Activated T-cell treated with anti-CD3 and anti-CD28 coated beads, Interleukin-2, amount 50 U/mL, for 48 hours (primary cell): ENCODE measurements around the gene PNLIPRP3.

Experiments
- DNase-seq, 2 experiments: peaks; one replicate each; pipeline ENCODE4 v3.0.0-alpha.2; 2020

The PNLIPRP3 gene

DNA sequence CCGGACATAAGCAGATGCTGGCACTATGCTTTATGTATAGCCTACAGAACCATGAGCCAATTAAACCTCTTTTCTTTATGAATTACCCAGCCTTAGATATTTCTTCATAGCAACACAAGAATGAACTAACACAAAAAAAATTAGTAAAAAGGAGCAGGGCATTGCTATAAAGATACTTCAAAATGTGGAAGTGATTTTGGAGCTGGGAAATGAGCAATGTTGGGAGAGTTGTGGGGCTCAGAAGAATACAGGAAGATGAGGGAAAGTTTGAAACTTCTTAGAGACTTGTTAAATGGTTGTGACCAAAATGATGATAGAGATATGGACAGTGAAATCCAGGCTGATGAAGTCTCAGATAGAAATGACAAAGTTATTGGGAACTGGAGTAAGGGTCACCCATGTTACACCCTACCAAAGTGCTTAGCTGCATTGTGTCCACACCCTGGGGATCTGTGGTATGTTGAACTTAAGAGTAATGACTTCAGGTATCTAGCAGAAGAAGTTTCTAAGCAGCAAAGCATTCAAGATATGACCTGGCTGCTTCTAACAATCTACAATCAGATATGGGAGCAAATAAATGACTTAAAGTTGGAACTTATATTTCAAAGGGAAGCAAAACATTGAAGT is 24.2 kb downstream of the PNLIPRP3 start:
- no peak for DNase-seq

GRCh38 chr10:116452338-116452720 is 24.7 kb downstream of the PNLIPRP3 start:
- no peak for DNase-seq

GRCh38 chr10:116457488-116457887 is 29.8 kb downstream of the PNLIPRP3 start:
- no peak for DNase-seq

DNA sequence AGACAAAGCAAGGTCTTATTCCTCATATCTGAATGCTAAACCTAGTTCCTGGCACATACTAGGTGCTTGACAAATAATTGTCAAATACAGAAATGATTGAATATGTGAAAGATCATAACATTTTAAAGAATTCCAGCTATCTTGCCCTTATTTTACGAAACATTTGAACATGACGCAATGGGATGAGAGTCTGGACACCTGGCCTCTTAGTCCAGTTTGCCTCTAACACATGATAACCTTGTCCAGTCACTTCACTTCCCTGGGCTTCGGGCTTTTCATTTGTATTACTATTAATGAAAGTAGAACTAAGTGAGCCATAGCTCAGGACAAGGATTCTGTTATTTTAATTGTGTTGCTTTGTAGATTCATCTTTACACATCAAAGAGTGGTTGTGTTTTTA is 32.6 kb downstream of the PNLIPRP3 start:
- no peak for DNase-seq

DNA sequence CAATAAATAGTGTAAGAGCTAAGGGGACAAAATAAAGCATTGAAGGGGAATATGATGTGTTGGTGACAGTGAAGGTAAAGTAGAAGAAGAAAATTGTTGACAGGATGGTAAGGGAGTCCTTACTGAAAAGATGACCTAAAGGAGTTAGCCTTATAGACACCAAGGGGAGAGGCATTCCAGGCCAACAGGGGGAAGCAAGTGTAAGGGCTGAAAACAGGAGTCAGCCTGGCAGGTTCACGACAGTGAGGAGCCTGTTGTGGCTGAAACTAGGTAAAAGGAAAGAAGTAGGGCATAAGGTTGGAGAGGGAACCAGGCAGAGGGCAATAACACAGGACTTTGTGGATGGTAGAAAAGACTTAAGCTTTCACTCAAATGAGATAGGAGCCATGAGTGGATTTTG is 34.0 kb downstream of the PNLIPRP3 start:
- no peak for DNase-seq

DNA sequence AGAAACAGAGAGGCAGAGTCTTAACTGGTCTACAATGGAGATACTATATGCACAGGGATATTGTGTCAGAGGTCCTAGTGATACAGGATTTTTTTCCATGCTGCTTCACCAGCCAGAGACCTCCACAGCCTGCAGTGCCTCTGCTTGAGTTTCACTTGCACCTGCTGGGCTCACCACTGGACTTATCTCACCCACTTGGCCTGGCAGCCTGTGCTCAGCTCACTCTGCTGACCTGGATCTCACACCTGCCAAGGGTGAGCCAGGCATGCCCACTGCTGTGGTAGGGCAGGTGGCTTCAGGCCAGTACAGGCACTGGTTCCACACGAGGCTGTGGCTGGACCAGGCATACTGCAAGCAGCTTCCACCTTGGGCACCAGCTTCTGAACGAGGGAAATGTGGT is 36.6 kb downstream of the PNLIPRP3 start:
- DNase-seq: no peak

GRCh38 chr10:116465546-116465945 is 37.9 kb downstream of the PNLIPRP3 start:
- DNase-seq: no peak

DNA sequence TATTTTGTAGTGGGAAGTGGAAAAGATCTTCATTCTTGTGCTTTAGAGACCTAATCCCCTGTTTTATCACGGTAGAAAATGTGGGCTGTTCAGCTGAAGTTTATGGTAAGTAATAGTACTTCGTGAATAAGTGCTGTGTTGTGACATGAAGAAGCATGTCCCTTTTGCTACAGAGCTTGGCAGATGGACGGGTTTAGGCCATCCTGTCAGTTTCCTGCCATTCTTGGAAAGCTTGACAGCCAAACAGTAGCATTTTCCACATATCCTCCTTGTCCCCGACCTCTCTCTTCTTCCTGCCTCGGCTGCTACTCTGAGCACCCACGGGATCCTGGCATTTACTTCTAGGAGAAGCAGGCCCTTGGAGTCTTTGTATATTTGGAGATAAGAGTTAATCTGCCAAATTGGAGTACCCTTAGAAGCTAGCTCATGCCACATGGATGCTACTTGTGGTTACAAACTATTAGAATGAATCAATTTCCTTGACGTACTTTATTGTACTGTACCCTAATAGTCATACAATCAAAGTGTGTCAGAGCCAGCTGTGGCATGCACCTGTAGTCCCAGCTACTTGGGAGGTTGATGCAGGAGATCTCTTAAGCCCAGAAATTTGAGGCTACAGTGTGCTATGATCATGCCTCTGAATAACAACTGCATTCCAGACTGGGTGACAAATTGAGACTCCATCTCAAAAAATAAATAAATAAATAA is 39.2 kb downstream of the PNLIPRP3 start:
- no peak for DNase-seq

- no peak for DNase-seq
Measured at GRCh38 chr10:116469437-116469836, 41.8 kb downstream of the PNLIPRP3 start.

- DNase-seq: no peak
Measured at GRCh38 chr10:116470071-116470470, 42.4 kb downstream of the PNLIPRP3 start.

DNA sequence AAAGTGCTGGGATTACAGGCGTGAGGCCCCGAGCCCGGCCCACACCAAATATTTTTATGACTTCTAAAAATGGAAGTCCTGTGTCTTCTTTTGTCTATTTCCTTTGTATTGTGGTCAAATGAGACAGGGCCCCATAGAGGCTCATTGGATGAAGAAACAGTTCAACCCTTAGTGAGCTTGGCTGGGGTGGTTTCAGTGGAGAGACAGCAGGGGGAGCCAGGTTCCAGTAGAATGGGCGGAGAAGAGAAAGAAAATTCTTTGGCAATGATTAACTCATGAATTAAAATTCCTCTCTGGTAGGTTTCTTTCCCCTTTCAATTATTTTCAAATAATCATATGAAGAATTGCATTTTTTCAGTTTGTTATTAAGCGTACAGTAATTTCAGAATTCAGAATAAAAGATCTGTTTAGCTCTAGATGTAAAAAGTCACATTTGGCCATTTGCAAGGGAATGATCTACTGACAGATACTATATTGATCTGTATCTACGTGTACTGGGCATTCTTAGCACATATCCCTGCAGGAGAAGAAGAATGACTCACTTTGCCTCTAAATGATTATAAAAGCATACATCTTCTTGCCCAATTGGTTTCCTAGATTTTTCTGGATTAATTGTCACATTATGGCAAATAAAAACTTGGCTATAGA is 43.2 kb downstream of the PNLIPRP3 start:
- no peak for DNase-seq

DNA sequence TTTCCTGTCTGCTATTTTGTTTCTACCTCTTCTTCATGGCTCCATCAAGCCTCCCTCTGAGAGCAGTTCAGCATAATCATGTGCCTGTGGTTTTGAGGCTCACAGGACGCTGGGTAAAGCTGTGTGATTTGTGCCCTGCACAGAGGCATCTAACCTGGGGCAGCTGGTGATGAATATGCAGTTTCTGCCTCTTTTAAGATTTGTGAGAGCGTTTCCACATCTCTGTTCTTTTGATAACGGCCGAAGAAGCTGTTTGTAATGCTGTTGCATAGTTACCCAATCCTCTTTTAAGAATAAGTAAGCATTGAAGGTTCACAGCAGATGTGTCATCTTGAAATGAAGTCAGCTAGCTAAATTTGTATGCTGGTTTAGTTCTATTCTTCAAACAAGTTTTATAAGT is 45.2 kb downstream of the PNLIPRP3 start:
- DNase-seq: no peak

DNA sequence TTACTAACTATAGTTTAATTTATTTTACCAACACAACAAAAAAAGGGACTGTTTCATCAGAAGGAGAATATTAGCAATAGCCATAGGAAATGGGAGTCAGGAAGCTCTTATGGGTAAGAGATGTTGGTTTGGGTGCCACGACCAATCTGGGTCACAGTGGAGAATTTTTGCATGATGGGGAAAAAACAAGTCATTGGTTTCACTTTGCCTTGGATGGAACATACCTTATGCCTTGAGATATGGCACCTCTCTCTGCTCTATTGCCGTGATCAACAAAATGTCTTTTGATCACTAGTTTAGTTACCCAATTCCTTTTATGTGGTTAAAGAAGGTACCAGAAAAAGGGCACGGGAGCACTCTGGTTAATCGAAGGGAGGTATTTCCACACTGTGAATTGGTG is 48.2 kb downstream of the PNLIPRP3 start:
- DNase-seq: no peak

- DNase-seq: no peak
Measured at GRCh38 chr10:116476461-116476860, 48.8 kb downstream of the PNLIPRP3 start.

- no peak for DNase-seq
Measured at GRCh38 chr10:116477986-116478664, 50.5 kb downstream of the PNLIPRP3 start.

DNA sequence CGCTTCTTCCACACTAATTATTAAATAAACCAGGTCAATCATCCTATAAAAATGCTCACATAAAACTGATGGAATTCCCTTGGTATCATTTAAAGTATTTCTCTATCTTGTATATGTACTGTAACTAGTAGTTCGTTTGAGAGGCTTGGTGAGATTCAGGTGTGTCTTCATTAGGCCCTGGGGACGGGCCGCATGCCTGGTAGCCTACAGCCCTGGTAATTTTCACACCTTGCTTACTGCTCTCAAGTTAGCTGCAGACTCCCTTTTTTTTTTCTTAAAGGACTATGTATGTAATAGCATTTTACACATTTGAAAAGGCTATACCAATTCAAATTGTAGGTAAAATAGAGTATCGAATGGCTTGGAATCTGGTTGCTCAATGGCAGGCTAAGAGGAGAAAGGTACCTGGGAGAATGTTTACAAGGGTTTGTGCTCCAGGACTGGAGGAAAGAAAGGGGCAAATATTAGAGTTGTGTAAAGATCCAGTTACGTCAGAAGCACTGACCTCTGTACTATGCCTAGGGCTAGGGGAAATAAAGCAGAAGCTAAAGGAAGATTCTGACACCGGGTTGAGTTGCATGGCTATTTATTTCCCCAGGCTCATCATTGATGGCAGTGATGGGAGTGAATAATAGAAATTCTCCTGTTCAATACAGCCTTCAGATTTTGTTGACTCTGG is 59.3 kb downstream of the PNLIPRP3 start:
- DNase-seq: no peak

- no peak for DNase-seq
Measured at GRCh38 chr10:116487522-116488430, 60.1 kb downstream of the PNLIPRP3 start.

DNA sequence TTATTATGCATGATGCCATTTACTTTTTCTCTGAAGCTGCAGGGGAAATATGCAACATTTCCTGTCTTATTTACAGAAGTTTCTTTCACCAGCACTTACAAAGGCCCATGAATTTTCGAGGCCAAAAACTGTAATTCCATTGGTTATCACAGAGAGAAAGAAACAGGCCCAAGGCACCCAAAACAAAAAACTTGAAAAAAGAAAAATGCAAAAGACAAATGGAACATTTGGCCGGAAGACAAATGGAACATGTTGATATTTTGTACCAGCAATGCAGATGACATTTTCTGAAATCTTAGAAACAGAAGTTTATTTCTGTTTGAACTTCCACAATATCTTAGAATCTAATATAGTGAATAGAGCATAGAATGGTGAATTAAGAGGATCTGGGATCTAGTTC is 61.8 kb downstream of the PNLIPRP3 start:
- no peak for DNase-seq

DNA sequence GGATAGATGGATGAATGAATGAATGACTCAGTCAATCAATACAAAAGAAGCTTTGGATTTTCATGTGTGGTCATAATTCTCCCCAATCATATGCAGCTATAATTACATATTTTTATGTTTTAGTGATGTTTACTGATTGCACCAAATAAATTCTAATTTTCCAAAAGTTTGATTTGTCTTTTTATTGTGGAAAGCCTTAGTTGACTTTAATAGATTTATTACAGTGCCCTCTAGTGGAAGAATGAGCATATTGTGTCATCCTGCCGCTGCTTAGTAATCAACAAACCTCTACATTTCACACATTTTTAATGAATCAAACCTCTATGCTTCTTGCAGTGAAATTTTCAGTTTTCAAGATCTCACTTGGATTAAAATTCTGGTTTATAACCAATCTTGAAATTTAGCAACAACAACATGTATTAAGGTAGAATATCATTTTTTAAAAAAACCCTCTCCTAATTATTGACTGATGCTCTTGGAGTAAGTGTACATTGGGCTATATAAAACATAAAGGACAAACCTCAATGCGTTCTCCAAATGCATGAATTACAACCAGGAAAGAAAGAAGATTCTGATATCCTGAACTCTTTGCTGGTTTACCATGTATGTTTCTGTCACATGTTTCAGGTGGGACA is 62.5 kb downstream of the PNLIPRP3 start:
- DNase-seq: no peak

- no peak for DNase-seq
Measured at GRCh38 chr10:116504786-116505185, 77.1 kb downstream of the PNLIPRP3 start.

GRCh38 chr10:116510565-116510964 is 82.9 kb downstream of the PNLIPRP3 start:
- DNase-seq: no peak

DNA sequence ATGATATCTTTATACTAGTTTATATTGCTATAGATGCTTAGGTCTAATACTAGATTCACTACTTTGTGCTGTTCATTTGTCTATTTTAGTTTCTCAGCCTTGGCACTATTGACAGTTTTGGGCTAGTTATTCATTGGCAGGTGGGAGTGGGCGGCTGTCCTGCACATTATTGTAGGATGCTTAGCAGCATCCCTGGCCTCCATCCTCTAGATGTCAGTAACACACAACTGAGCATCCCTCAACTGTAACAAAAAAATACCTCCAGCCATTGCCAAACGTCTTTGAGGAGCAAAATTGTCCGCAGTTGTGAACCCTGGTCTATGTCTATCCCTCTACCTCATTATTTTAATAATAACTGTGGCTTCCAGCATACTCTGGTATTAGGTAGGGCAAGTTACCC is 83.7 kb downstream of the PNLIPRP3 start:
- no peak for DNase-seq
